Nephron (organoid): ENCODE data around the gene DDX43.

Experiments
- H3K27ac Mint-ChIP-seq, 3 experiments: 2 replicates each; pipeline ENCODE4 v1.8.0; 2020; ENCODE audit warnings: mixed read lengths in 3 of 3, mild to moderate bottlenecking in 2 of 3, moderate library complexity in 1 of 3
- H3K27me3 Mint-ChIP-seq: 2 replicates; pipeline ENCODE4 v1.8.0; 2021; ENCODE audit warnings: low read depth, mild to moderate bottlenecking, moderate library complexity, mixed read lengths
- H3K36me3 Mint-ChIP-seq: 2 replicates; pipeline ENCODE4 v1.8.0; 2020; ENCODE audit warnings: low read depth, mixed read lengths
- H3K4me1 Mint-ChIP-seq: 2 replicates; pipeline ENCODE4 v1.8.0; 2020; ENCODE audit warnings: mixed read lengths
- H3K4me3 Mint-ChIP-seq, 3 experiments: 2 replicates each; pipeline ENCODE4 v1.8.0; 2020; ENCODE audit warnings: mild to moderate bottlenecking in 3 of 3, mixed read lengths in 3 of 3, moderate library complexity in 2 of 3
- H3K9me3 Mint-ChIP-seq: 2 replicates; pipeline ENCODE4 v1.8.0; 2020; ENCODE audit warnings: mixed read lengths
- TF ChIP-seq, protein P1 (sequence below), 3 experiments: fragments of 200-600 bp; sonication (generic); IDR thresholded peaks; one replicate each; pipeline ENCODE4 v1.5.0; 2021; ENCODE audit warnings: antibody characterized with exemption in 3 of 3; ENCODE audit not compliant: unreplicated experiment in 3 of 3

Gene DDX43

DNA sequence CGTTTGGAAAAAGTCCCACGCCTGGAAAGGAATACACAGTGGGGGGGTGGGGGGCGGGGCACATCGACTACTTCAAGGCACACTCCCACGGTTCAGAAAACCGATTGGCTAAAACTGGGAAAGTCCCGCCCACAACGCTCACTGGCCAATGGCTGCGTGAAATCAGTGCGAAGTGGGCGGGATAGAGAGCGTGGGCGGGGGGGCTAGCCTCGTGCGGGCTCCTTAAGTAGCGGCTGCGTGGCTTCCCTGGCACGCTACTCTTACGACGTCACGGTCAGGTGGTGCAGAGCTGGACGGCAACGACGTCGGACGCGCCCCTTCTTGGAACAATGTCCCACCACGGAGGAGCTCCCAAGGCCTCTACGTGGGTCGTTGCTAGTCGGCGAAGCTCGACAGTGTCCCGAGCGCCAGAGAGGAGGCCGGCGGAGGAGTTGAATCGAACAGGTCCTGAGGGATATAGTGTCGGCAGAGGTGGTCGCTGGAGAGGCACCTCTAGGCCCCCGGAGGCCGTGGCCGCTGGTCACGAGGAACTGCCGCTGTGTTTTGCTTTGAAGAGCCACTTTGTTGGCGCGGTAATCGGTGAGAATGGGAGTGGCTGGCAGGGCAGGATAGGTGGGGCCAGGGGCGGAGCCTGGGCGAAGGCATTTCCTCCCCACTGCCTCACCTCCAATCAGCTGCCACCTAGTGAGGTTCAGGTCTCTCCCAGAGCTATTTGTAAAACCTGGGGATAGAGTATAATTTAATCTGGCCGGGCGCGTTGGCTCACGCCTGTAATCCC, at the start of gene DDX43:
TSS of gene DDX43 (plus strand) at position 252 of the 778 bp plus-strand sequence. CDS start at position 330, 78 bp downstream.
- H3K36me3 Mint-ChIP-seq, result no peaks in the 10 kb centered on the region
- H3K27me3 Mint-ChIP-seq, result peaks cover 8% of the 10 kb centered on the region
- H3K4me3 Mint-ChIP-seq, result no peak within 1 kb of the TSS
- TF ChIP-seq, protein P1, sequence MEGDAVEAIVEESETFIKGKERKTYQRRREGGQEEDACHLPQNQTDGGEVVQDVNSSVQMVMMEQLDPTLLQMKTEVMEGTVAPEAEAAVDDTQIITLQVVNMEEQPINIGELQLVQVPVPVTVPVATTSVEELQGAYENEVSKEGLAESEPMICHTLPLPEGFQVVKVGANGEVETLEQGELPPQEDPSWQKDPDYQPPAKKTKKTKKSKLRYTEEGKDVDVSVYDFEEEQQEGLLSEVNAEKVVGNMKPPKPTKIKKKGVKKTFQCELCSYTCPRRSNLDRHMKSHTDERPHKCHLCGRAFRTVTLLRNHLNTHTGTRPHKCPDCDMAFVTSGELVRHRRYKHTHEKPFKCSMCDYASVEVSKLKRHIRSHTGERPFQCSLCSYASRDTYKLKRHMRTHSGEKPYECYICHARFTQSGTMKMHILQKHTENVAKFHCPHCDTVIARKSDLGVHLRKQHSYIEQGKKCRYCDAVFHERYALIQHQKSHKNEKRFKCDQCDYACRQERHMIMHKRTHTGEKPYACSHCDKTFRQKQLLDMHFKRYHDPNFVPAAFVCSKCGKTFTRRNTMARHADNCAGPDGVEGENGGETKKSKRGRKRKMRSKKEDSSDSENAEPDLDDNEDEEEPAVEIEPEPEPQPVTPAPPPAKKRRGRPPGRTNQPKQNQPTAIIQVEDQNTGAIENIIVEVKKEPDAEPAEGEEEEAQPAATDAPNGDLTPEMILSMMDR (IDR thresholded peaks at IDR 0.05; ENCODE audit: unreplicated experiment in 3 of 3), result no peak
- no peak within 1 kb of the TSS for H3K27ac Mint-ChIP-seq
- no peaks in the 10 kb centered on the region for H3K9me3 Mint-ChIP-seq
- H3K4me1 Mint-ChIP-seq, result no peaks in the 10 kb centered on the region

DNA sequence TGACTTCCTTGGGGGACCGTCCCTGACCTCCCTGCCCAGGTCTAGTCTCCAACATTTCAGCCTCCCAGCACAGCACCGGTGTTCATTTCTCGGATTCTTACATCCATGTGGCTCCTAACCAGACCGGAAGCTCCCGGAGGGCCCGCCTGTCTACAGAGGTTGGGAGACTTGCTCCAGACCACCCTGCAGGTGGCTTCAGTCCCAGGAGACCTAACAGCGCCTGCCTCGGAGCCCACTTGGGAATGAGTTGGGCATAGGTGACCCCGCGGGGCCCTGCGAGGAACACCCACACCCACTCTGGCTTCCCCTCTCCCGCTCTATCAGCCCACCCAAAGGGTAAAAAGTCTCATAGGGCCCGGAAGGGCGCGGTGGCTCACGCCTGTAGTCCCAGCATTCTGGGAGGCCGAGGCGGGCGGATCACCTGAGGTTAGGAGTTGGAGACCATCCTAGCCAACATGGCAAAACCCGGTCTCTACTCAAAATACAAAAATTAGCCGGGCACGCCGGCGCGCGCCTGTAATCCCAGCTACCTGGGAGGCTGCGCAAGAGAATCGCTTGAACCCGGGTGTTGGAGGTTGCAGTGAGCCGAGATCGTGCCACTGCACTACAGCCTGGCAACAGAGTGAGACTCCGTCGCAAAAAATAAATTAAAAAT, 46.0 kb upstream of the DDX43 start:
- Mint-ChIP-seq H3K27ac (no peak overlapping the region), H3K4me3 (no peak overlapping the region), H3K4me1 (no peaks in the 10 kb centered on the region), H3K9me3 (no peaks in the 10 kb centered on the region), H3K36me3 (no peaks in the 10 kb centered on the region), H3K27me3 (peaks cover 23% of the 10 kb centered on the region)
- TF ChIP-seq, protein P1 (IDR thresholded peaks at IDR 0.05; ENCODE audit: unreplicated experiment in 3 of 3), result no peak

DNA sequence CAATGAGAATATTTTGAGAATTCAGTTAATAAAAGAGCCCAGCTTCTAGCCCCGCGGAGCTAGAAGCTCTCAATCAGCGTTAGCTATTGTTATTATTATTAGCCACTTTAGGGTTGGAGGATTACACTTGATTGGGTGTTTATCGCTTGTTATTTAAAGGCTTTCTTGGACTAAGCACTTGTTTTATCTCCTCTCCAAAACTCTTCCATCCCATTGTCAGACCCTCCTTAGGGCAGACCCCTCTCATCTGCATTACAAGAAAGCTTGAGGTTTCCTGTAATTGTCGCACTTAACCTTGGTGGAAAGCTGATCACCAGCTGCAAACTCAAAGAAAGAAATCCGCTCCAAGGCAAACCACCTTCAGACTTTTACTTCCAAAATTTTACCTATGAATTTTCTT, 45.3 kb upstream of the DDX43 start:
- no peaks in the 10 kb centered on the region for H3K9me3 Mint-ChIP-seq
- no peaks in the 10 kb centered on the region for H3K36me3 Mint-ChIP-seq
- H3K4me3 Mint-ChIP-seq, result no peak overlapping the region
- TF ChIP-seq, protein P1 (IDR thresholded peaks at IDR 0.05; ENCODE audit: unreplicated experiment in 3 of 3), result no peak
- no peaks in the 10 kb centered on the region for H3K4me1 Mint-ChIP-seq
- H3K27me3 Mint-ChIP-seq, result peaks cover 23% of the 10 kb centered on the region
- no peak overlapping the region for H3K27ac Mint-ChIP-seq

DNA sequence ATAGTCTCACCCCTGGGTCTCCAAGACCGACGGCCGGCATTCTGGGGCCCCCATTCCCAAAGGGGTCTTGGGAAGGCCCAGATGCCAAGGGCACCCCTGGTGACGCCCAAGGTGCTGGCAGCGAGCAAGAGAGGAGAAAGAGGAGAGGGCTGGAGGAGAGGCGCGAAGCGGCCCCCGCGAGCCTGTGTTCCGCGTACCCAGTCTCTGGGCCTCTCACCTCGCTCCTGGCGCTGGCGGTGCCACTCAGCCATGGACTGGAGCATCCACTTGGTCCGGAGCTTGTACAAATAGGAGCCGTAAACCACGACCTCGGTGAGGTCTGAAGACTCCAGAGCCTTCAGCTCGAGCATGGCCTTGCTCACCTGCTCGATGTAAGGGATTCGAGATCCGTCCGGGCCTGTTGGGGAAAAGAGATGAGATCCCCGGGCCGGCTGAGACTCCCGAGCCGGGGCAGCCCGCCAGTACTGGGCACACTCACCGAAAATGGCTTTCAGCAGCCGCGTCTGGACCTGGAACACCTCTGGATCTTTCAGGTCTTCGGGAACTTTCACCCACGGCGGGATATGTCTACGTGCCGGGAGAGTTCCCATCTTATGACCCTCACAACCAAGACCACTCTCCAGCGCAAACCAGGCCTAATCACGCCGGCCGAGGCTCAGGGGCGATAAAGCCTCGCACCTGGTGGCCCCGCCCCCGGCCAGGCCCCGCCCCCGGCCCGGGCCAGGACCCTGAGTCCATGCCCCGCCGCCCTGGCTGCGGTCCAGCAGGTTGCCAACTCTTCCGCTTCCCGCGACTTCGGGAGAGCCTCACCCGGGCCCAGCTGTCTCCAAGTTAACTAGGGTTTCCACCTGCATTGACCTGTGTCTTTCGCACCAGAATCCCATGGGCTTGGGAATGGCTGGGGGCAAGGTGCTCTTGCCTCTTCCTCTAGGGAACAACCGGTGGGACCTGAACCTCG, 40.7 kb upstream of the DDX43 start, which contains the start of gene DPPA5:
TSS of gene DPPA5 (minus strand) at position 641 of the 958 bp plus-strand sequence. CDS start at position 590, 51 bp downstream.
- Mint-ChIP-seq H3K36me3 (no peaks in the 10 kb centered on the region), H3K4me3 (no peak within 1 kb of the TSS), H3K27ac (no peak within 1 kb of the TSS), H3K4me1 (no peaks in the 10 kb centered on the region), H3K27me3 (peaks cover 17% of the 10 kb centered on the region), H3K9me3 (no peaks in the 10 kb centered on the region)
- TF ChIP-seq, protein P1 (IDR thresholded peaks at IDR 0.05; ENCODE audit: unreplicated experiment in 3 of 3), result no peak

DNA sequence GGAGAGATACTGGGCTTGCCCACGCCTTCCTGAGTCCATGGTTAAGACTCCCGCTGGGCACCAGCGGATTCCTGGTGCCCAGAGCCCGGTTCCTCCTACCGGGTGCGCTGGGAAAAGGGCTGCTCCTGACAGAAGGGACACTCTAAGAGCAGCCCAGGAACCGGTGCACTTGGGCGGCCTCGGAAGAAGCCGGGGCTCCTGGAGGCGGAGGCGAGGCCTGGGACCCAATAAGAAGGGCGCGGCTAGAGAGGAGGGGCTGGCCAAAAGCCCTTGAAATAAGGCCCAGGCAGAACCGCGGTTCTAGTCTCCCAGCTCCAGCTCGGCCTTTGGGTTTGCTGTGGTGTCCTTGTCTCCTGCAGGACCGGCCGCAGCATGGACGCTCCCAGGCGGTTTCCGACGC, 32.3 kb upstream of the DDX43 start, which contains the start of gene KHDC3L:
TSS of gene KHDC3L (plus strand) at position 301 of the 400 bp plus-strand sequence. CDS start at position 373, 72 bp downstream.
- no peaks in the 10 kb centered on the region for H3K27me3 Mint-ChIP-seq
- peaks cover 2% of the 10 kb centered on the region for H3K9me3 Mint-ChIP-seq

More for the DNA sequence above, 32.3 kb upstream of the DDX43 start, which contains the start of gene KHDC3L:
- H3K36me3 Mint-ChIP-seq, result no peaks in the 10 kb centered on the region
- H3K4me3 Mint-ChIP-seq, result no peak within 1 kb of the TSS
- TF ChIP-seq, protein P1 (IDR thresholded peaks at IDR 0.05; ENCODE audit: unreplicated experiment in 3 of 3), result no peak
- no peaks in the 10 kb centered on the region for H3K4me1 Mint-ChIP-seq
- H3K27ac Mint-ChIP-seq, result no peak within 1 kb of the TSS
